HepG2 (cell line): Measurements from ENCODE around the gene RPL37A. TPM values are rescaled to one million over a fixed set of nuclear protein-coding genes. Genes with fewer than 3 reads are reported as not detected.
A peak's percentile ranks its signal among the peaks of the same experiment; 100 is the strongest.

Source experiments
- AHR ChIP-seq: IDR thresholded peaks from 2 replicates; pipeline ENCODE4 v1.6.1; 2018; ENCODE audit warnings: missing genetic modification reagents, missing compliant biosample characterization
- ATF5 ChIP-seq: sonication (generic); formaldehyde crosslinking; IDR thresholded peaks from 2 replicates; pipeline ENCODE4 v1.4.0; 2020; ENCODE audit warnings: mild to moderate bottlenecking, low read depth, missing genetic modification reagents
- FLYWCH1 ChIP-seq: sonication (generic); formaldehyde crosslinking; IDR thresholded peaks from 2 replicates; pipeline ENCODE4 v1.8.1; 2023; ENCODE audit warnings: mild to moderate bottlenecking, missing genetic modification reagents
- HOXA5 ChIP-seq: sonication (generic); formaldehyde crosslinking; IDR thresholded peaks from 2 replicates; pipeline ENCODE4 v1.4.0; 2020; ENCODE audit warnings: missing genetic modification reagents
- MEIS2 ChIP-seq: sonication (generic); formaldehyde crosslinking; IDR thresholded peaks from 2 replicates; pipeline ENCODE4 v1.9.0; 2021; ENCODE audit warnings: mild to moderate bottlenecking, missing genetic modification reagents
- NFKBIZ ChIP-seq: IDR thresholded peaks from 2 replicates; pipeline ENCODE4 v1.6.1; 2018; ENCODE audit warnings: missing genetic modification reagents, missing compliant biosample characterization
- PCBP1 ChIP-seq: fragments of 200-400 bp; formaldehyde crosslinking; IDR thresholded peaks from 2 replicates; pipeline ENCODE4 v1.6.1; 2017; ENCODE audit warnings: mild to moderate bottlenecking, low read depth, low read length, borderline replicate concordance
- TEAD3 ChIP-seq: optimal IDR thresholded peaks from 2 replicates; pipeline ENCODE3; 2016; ENCODE audit warnings: borderline replicate concordance
- ZMAT3 ChIP-seq: sonication (generic); formaldehyde crosslinking; conservative IDR thresholded peaks from 2 replicates; pipeline ENCODE4 v1.7.0; 2021; ENCODE audit warnings: missing genetic modification reagents
- ZNF644 ChIP-seq: IDR thresholded peaks from 2 replicates; pipeline ENCODE4 v1.6.1; 2016; ENCODE audit warnings: low read depth
- ZNF724P ChIP-seq: sonication (generic); formaldehyde crosslinking; IDR thresholded peaks from 2 replicates; pipeline ENCODE4 v1.8.0; 2022; ENCODE audit warnings: missing genetic modification reagents, borderline replicate concordance
- ZNF768 ChIP-seq: sonication (generic); formaldehyde crosslinking; IDR thresholded peaks from 2 replicates; pipeline ENCODE4 v1.4.0; 2020; ENCODE audit warnings: missing genetic modification reagents
- polyA plus RNA-seq, 8 experiments: library from polyadenylated mRNA; depleted of rRNA in 3 of 8; stranded (reverse) in 7 of 8; unstranded in 1 of 8; fragments of >200 nt; fragmentation: Illumina TruSeq in 4 of 8; extraction: Trizol in 4 of 8; gene quantifications; 2 replicates each; pipeline versions ENCODE4 v1.2.1 to v1.2.3, GENCODE V29; 2011 to 2016; ENCODE audit warnings: low read depth in 4 of 8, missing spikeins in 1 of 8, mixed read lengths in 1 of 8; ENCODE audit not compliant: insufficient read depth in 1 of 8
- total RNA-seq, 5 experiments: library from RNA; depleted of rRNA; stranded (reverse); fragments of >200 nt; fragmentation: Illumina TruSeq; extraction: Trizol; gene quantifications; 2 replicates each; pipeline ENCODE4 v1.2.3, GENCODE V29; 2016; ENCODE audit warnings: low read depth in 1 of 5
- TF ChIP-seq, protein P1 (sequence below): sonication (generic); formaldehyde crosslinking; IDR thresholded peaks from 2 replicates; pipeline ENCODE4 v1.4.0; 2020; ENCODE audit warnings: mild to moderate bottlenecking, low read depth, missing genetic modification reagents
- TF ChIP-seq, protein P2 (sequence below): sonication (generic); formaldehyde crosslinking; IDR thresholded peaks from one replicate; pipeline ENCODE4 v1.5.1; 2020; ENCODE audit warnings: mild to moderate bottlenecking, missing genetic modification reagents; ENCODE audit errors: not compliant biosample characterization
- TF ChIP-seq, protein P3 (sequence below): sonication (generic); formaldehyde crosslinking; IDR thresholded peaks from 2 replicates; pipeline ENCODE4 v1.4.0; 2020; ENCODE audit warnings: mild to moderate bottlenecking, missing genetic modification reagents

RPL37A gene
- total and polyA plus RNA-seq, 2 of the 13 experiments (the other 11 are each of a cell fraction or from before 2014, with no cell fraction given) = 6,902 to 7,910 TPM

GRCh38 chr2:216535454-216535995, 36.9 kb downstream of the RPL37A start (continued):
- TF ChIP-seq, protein P1, sequence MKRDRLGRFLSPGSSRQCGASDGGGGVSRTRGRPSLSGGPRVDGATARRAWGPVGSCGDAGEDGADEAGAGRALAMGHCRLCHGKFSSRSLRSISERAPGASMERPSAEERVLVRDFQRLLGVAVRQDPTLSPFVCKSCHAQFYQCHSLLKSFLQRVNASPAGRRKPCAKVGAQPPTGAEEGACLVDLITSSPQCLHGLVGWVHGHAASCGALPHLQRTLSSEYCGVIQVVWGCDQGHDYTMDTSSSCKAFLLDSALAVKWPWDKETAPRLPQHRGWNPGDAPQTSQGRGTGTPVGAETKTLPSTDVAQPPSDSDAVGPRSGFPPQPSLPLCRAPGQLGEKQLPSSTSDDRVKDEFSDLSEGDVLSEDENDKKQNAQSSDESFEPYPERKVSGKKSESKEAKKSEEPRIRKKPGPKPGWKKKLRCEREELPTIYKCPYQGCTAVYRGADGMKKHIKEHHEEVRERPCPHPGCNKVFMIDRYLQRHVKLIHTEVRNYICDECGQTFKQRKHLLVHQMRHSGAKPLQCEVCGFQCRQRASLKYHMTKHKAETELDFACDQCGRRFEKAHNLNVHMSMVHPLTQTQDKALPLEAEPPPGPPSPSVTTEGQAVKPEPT (CRISPR knock-in tag) = no peak
- TF ChIP-seq ATF5 (CRISPR knock-in tag) (no peak), ZMAT3 (CRISPR knock-in tag) (no peak), AHR (CRISPR knock-in tag) (no peak), TEAD3 (CRISPR knock-in tag) (peak; percentile 88), MEIS2 (CRISPR knock-in tag) (no peak), ZNF724P (CRISPR knock-in tag) (no peak), HOXA5 (CRISPR knock-in tag) (no peak), ZNF644 (no peak), PCBP1 (no peak), ZNF768 (no peak), FLYWCH1 (CRISPR knock-in tag) (no peak), NFKBIZ (no peak)
- TF ChIP-seq, protein P2, sequence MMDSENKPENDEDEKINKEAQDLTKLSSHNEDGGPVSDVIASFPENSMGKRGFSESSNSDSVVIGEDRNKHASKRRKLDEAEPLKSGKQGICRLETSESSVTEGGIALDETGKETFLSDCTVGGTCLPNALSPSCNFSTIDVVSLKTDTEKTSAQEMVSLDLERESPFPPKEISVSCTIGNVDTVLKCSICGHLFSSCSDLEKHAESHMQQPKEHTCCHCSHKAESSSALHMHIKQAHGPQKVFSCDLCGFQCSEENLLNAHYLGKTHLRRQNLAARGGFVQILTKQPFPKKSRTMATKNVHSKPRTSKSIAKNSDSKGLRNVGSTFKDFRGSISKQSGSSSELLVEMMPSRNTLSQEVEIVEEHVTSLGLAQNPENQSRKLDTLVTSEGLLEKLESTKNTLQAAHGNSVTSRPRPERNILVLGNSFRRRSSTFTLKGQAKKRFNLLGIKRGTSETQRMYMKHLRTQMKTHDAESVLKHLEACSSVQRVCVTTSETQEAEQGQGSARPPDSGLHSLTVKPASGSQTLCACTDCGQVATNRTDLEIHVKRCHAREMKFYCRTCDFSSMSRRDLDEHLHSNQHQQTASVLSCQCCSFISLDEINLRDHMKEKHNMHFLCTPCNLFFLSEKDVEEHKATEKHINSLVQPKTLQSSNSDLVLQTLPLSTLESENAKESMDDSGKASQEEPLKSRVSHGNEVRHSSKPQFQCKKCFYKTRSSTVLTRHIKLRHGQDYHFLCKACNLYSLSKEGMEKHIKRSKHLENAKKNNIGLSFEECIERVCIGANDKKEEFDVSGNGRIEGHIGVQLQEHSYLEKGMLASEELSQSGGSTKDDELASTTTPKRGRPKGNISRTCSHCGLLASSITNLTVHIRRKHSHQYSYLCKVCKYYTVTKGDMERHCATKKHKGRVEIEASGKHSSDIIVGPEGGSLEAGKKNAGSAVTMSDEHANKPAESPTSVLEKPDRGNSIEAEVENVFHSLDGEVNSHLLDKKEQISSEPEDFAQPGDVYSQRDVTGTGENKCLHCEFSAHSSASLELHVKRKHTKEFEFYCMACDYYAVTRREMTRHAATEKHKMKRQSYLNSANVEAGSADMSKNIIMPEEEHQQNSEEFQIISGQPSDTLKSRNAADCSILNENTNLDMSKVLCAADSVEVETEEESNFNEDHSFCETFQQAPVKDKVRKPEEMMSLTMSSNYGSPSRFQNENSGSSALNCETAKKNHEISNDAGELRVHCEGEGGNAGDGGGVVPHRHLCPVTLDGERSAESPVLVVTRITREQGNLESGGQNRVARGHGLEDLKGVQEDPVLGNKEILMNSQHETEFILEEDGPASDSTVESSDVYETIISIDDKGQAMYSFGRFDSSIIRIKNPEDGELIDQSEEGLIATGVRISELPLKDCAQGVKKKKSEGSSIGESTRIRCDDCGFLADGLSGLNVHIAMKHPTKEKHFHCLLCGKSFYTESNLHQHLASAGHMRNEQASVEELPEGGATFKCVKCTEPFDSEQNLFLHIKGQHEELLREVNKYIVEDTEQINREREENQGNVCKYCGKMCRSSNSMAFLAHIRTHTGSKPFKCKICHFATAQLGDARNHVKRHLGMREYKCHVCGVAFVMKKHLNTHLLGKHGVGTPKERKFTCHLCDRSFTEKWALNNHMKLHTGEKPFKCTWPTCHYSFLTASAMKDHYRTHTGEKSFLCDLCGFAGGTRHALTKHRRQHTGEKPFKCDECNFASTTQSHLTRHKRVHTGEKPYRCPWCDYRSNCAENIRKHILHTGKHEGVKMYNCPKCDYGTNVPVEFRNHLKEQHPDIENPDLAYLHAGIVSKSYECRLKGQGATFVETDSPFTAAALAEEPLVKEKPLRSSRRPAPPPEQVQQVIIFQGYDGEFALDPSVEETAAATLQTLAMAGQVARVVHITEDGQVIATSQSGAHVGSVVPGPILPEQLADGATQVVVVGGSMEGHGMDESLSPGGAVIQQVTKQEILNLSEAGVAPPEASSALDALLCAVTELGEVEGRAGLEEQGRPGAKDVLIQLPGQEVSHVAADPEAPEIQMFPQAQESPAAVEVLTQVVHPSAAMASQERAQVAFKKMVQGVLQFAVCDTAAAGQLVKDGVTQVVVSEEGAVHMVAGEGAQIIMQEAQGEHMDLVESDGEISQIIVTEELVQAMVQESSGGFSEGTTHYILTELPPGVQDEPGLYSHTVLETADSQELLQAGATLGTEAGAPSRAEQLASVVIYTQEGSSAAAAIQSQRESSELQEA = no peak
- TF ChIP-seq, protein P3, sequence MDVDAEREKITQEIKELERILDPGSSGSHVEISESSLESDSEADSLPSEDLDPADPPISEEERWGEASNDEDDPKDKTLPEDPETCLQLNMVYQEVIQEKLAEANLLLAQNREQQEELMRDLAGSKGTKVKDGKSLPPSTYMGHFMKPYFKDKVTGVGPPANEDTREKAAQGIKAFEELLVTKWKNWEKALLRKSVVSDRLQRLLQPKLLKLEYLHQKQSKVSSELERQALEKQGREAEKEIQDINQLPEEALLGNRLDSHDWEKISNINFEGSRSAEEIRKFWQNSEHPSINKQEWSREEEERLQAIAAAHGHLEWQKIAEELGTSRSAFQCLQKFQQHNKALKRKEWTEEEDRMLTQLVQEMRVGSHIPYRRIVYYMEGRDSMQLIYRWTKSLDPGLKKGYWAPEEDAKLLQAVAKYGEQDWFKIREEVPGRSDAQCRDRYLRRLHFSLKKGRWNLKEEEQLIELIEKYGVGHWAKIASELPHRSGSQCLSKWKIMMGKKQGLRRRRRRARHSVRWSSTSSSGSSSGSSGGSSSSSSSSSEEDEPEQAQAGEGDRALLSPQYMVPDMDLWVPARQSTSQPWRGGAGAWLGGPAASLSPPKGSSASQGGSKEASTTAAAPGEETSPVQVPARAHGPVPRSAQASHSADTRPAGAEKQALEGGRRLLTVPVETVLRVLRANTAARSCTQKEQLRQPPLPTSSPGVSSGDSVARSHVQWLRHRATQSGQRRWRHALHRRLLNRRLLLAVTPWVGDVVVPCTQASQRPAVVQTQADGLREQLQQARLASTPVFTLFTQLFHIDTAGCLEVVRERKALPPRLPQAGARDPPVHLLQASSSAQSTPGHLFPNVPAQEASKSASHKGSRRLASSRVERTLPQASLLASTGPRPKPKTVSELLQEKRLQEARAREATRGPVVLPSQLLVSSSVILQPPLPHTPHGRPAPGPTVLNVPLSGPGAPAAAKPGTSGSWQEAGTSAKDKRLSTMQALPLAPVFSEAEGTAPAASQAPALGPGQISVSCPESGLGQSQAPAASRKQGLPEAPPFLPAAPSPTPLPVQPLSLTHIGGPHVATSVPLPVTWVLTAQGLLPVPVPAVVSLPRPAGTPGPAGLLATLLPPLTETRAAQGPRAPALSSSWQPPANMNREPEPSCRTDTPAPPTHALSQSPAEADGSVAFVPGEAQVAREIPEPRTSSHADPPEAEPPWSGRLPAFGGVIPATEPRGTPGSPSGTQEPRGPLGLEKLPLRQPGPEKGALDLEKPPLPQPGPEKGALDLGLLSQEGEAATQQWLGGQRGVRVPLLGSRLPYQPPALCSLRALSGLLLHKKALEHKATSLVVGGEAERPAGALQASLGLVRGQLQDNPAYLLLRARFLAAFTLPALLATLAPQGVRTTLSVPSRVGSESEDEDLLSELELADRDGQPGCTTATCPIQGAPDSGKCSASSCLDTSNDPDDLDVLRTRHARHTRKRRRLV (CRISPR knock-in tag) = no peak
